GM18517 (cell line): ENCODE measurements around the gene ZIM2.

Source experiments
- ATAC-seq: cut with Tn5 transposase; IDR thresholded peaks from one replicate; pipeline ENCODE4 v1.9.1; 2021; ENCODE audit warnings: mild to moderate bottlenecking, moderate library complexity; ENCODE audit not compliant: unreplicated experiment

ZIM2 gene

DNA sequence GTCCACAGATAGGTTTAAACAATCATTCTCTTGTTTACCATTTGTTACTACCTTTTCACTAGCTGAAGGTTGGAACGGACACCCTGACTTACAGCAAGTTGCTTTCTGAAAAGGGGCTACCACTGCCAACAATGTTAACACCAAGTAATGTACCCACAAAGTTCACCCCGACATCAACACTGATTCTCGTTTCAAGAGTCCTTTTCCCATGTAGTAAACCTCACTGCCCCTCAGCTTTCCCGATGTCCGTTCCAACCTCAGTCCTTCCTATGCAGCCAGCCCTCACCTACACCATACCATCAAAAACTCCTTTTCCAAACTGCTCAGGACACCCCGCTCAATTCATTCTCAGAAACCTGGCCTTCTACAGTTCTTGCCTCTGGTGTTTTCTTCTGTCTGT lies 29.0 kb downstream of the ZIM2 start:
- no peak for ATAC-seq

DNA sequence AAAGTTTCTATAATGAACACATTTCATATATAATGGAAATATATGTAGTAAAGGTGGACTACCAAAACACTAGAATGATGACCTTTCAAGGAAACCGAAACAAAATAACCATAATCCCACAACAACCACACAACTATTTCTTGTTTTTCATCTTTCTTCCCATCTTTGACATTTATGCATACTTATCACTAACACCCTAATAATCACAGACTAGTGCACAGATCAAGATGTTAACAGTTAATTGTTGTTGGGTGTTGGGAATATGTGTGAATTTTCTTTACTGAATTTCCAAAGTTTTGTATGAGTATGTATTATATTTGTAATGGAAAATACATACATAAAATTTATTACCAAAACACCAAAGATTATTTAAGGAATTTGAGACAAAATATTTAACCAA lies 30.3 kb downstream of the ZIM2 start:
- ATAC-seq = no peak

DNA sequence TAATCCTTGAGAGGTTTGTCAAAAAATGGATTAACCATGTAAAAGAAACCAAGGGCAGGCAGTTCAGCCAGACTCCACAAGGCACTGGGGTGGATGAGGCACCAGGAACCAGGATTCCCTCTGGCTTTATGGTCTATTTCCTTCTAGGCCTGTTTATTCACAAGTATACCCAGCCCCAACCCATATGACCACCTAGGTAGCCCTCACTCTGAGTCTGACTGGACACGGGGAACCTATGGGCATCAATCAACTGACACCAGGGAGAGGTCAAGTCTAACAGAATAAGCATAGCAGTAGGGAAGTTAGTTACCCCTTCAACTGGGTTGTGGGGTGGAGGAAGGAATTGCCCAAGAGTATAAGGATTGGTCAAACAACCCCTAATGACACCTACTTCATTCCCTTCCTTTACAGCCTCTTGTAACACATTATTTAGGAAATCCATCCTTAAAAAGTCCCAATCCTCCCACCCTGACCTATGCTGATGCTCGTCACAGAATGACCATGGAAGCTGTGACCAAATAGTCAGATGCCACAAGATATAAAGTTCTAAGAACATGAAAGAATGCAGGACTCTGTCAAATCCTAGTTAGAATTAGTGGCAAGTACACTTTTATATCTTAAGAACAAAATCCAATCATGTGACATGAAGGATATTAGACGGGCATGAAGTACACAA lies 31.7 kb downstream of the ZIM2 start:
- no peak for ATAC-seq

DNA sequence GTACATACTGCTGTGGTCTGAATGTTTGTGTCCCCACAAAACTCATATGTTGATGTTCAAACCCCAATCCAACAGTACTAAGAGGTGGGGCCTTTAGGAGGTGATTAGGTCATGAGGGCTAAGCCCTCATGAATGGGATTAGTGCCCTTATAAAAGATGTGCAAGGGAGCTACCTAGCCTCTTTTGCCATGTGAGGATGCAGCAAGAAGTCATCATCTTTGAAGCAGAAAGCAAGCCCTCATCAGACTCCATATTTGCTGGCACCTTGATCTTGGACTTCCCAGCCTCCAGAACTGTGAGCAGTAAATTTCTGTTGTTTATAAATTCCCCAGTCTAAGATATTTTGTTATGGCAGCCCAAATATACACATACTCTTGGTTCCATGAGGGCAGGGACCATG lies 33.9 kb downstream of the ZIM2 start:
- ATAC-seq = no peak

DNA sequence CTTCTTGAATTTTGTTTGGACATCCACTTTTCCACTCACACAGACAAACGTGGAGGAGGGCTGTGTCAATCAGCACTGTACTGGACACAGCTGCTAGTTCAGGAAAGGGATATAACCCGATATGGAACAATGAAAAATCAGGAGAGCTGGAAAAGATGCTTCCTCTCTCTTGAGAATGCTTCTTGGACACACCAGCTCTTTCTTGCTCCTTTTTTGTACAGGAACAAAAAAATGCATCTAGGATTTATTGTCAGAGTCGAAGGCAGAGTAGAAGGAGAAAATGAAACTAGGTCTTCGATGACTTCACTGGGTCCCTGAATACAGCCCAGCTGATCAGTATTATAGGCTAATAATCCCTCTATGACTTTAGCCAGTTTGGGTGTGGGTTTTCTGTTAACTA lies 62.2 kb downstream of the ZIM2 start:
- ATAC-seq = no peak

DNA sequence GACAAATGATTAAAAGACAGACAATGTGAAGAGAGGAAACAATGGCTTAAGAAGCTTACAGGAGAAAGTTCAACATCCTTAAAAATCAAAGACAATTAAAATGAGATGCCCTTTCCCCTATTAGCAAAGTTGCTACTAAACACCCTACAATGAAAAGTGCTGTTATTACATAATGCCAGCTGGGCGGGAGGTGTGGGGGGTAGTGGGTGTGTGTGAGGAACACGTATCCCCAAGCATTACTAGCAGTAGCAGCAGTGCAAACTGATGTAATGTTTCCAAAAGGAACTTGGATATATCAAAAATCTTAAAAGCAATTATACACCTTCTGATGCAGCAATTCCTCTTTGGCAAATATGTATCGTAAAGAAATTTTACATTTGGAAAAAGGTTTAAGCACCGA lies 70.9 kb downstream of the ZIM2 start:
- no peak for ATAC-seq

DNA sequence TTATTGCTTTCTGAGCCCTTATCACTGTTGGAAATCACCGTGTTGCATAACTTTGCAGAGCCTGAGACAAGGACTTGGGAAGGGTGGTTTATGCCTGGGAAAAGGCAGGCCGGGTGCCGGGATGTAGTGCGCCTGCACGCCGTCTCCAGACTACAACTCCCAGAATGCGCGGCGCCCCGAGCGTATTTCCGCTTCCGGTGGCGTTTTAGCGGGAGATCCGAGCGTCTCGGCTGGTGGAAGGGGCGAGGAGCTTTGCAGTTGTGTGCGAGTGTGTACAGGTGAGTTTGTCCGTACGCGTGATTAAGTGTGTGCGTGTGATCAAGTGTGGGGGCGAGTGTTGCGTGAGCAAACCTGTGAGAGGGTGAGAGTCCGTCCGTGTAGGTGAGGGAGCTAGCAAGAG lies 75.4 kb downstream of the ZIM2 start:
- no peak for ATAC-seq

DNA sequence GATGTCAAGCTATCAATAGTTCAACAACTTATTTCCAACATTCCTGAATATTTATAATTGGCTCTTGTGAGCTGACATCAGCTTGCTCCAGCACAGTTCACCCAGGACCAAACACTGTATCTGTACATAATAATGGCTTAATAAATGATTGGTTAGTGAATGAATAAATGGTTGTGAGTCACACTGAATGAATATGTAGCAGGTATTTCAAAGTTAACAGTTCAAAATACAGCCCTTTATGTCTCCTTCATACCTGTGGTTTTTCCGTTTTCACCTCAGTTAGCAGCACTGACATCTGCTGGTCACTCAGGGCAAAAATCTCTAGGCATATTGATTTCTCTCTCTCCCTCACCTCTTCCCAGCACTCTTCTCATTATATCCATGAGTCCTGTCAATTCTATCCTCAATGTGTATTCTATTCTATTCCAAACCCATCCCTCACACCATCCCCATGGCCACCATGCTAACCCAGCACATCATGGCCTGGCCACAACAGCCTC lies 76.3 kb downstream of the ZIM2 start:
- ATAC-seq = no peak

DNA sequence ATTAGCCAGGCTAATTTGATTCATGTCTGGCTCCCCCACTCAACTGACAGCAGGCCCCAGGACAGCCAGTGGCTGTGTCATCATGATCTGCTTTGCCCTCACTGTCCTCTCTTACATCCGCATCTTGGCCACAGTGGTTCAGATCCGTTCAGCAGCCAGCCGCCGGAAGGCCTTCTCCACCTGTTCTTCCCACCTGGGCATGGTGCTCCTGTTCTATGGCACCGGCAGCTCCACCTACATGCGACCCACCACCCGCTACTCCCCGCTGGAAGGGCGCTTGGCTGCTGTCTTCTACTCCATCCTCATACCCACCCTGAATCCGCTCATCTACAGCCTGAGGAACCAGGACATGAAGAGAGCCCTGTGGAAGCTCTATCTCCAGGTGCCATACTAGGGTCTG lies 79.7 kb downstream of the ZIM2 start:
- ATAC-seq = no peak

DNA sequence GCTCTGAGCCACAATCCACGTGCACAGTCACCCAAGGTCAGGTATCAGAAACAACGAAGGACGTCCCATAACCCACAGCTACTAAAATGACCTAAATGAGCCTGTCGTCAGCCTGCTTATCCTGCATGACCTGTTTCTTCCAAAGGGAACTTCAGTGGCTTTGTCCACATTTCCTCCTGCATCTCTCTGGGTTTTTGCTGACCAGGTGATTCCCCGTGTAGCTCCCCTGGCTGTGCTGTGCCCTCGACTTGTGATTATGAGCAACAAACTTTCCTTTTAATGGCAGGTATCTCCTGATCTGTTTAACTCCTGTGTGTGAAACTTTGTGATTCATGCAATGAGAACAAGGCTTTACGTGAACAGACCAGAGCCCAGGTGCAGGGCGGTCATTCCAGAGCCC lies 81.0 kb downstream of the ZIM2 start:
- ATAC-seq = no peak

DNA sequence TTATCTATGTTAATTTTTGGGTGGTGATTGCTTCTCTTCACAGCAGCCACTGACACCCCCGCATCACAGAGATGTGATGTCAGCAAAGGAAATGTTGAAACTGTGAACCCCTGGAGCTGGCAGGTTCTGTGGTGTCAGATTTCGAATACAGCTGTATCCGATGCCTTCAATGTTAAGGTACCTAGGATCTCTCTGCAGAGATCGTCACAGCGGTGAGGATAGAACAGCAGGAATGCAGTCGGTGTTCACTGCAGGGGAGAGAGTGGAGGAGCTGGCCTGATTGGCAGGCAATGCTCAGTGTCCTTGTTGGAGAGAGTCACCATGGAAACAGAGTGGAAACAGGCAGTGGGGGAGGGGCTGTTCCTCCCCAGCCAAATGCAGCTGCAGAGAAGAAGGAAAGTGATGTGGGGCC lies 89.4 kb downstream of the ZIM2 start:
- ATAC-seq = no peak

DNA sequence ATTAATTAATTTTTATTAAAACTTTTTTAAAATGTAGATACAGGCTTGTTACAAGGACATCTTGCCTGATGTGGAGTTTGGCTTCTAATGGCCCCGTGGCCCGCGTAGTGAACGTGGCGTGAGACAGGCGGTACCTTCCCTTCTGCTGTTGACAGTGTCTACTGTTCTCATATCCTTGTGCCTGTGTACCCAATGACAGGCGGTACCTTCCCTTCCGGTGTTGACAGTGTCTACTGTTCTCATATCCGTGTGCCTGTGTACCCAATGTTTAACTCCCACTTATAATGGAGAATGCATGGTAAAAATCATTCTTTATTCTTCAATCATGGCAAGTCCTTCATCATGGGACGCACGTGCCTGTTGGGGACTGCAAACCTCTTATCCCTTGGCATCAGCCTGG lies 89.9 kb downstream of the ZIM2 start:
- no peak for ATAC-seq

DNA sequence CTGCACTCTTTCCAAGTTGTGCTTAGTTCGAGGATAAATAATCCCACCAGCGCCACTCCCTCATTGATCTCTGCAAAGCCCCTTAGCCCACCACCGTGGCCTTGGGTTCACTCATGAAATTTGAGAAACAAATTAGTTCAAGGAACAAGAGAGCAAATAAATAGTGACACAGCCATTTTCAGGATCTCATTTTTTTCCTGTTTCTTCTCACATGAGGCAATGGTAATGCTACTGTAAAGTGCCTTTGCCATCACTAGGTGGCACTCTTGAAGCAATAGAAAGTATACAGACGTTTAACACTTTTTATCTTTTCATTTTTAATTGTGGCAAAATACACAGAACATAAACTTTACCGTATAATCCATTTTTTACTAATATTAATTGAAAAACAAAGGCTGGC lies 92.1 kb downstream of the ZIM2 start:
- no peak for ATAC-seq

DNA sequence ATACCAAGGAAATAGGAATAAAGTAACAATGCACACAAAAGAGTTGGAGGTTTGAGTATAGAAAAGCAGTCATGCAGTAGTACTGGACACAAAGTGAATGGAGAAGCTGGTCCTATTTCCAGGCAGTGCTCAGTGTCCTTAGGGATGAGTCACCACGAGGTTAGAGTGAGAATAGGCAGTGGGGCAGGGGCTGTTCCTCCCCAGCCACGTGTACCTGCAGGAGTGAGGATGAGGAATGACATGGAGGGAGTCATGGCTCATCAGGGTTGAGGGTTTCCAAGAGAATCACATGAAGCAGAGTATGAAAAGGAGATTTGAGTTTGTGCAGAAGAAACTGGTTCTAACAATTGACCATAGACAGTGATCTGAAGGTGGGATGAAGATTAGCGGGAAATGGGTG lies 94.2 kb downstream of the ZIM2 start:
- no peak for ATAC-seq

DNA sequence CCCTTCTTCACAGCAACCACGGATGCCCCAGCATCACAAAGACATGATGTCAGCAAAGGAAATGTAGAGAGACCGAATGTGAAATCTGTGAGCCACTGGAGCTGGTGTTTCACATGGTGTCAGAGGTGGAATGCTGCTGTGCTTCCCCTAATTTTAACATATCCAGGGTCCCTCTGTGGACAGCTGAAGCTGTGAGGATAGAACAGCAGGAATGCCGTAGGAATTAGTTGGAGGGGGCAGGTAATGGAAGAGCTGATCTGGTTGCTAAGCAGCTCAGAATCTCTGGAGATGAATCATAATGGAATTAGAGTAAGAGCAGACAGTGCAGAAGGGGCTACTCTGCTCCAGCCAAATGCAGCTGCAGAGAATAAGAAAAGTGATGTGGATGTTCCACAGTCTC lies 100.0 kb downstream of the ZIM2 start:
- no peak for ATAC-seq

DNA sequence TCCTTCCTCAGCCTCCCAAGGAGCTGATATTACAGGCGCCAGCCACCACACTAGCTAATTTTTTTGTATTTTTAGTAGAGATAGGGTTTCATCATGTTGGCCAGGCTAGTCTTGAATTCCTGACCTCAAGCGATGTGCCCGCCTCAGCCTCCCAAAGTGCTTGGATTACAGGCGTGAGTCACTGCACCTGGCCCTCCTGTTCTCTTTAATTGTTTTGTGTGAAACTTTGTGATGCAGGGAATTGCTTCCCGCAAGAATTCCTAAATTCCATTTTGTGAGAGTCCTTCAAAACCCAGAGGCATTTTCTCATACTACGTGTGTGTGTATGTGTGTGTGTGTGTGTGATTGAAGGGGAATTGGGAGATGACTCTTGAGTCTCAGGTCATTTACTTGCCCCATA lies 104.0 kb downstream of the ZIM2 start:
- ATAC-seq = no peak

DNA sequence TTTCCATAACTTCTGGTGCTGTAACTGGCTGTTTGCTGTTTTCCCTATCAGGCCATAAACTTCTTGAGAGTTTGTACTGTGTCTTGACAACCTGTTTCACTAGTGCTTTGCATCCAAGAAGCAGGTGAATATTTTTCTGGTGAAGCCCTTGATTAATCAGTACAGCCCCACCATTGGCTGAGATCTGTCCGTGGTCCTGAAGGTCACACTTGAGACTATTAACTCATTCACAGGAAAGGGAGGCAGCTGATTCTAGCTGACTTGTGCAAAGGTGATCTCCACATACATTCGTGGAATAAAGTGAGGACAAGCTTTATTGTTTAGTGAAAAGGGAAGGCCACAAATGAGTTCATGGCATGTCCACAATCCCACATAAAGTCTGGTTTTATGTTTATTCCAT lies 107.5 kb downstream of the ZIM2 start:
- no peak for ATAC-seq

DNA sequence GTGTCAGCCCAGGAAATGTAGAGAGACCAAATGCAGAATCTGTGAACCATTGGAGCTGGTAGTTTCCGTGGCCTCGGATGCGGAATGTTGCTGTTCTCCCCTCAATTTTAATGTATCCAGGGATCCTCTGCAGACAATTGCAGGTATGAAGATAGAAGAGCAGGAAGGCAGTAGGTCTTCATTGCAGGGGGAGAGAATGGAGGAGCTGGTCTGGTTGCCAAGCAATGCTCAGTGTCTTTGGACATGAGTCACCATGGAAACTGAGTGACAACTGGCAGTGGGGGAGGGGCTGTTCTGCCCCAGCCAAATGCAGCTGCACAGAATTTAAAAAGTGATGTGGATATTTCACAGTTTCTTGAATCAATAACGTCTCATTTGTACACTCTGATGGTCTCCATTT lies 112.8 kb downstream of the ZIM2 start:
- no peak for ATAC-seq

DNA sequence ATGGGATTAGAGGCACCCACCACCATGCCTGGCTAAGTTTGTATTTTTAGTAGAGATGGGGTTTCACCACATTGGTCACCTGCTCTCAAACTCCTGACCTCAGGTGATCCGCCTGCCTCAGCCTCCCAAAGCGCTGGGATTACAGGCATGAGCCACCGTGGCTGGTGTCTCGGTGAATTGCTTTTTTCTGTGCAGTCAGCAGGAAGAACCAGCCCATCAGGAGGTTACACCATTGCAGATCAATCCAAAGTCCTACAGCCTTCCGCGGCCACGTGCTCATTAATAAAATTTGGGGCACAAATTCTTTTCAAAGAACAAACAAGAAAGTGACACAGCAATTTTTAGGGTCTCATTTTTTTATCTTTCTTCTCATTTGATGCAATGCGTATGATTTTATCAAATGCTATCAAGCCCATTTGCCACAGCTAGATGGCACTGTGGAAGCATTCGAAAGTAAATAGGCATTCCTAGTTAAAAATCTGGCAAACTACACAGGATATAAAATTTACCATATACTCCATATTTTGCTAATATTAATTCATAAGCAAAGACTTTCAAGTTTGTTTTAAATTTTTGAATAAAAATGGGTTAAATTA lies 114.6 kb downstream of the ZIM2 start:
- no peak for ATAC-seq
